HepG2 (cell line): ENCODE data around the gene EPB41L5. TPM values are rescaled to one million over a fixed set of nuclear protein-coding genes. Genes with fewer than 3 reads are reported as not detected.

Experiments used
- ZBTB2 ChIP-seq: sonication (generic); formaldehyde crosslinking; IDR thresholded peaks from 2 replicates; pipeline ENCODE4 v1.8.0; 2022; ENCODE audit warnings: low read depth, missing genetic modification reagents
- ZNF136 ChIP-seq: sonication (generic); formaldehyde crosslinking; IDR thresholded peaks from 2 replicates; pipeline ENCODE4 v1.8.1; 2022; ENCODE audit warnings: low read depth, mild to moderate bottlenecking, moderate library complexity, missing genetic modification reagents
- ZNF256 ChIP-seq: sonication (generic); formaldehyde crosslinking; conservative IDR thresholded peaks from 2 replicates; pipeline ENCODE4 v1.4.0; 2020; ENCODE audit warnings: missing genetic modification reagents
- ZNF318 ChIP-seq: sonication (generic); formaldehyde crosslinking; IDR thresholded peaks from 2 replicates; pipeline ENCODE4 v1.4.0; 2020; ENCODE audit warnings: mild to moderate bottlenecking, missing genetic modification reagents
- polyA plus RNA-seq, 8 experiments: library from polyadenylated mRNA; depleted of rRNA in 3 of 8; stranded (reverse) in 7 of 8; unstranded in 1 of 8; fragments of >200 nt; fragmentation: Illumina TruSeq in 4 of 8; extraction: Trizol in 4 of 8; gene quantifications; 2 replicates each; pipeline versions ENCODE4 v1.2.1 to v1.2.3, GENCODE V29; 2011 to 2016; ENCODE audit warnings: low read depth in 4 of 8, missing spikeins in 1 of 8, mixed read lengths in 1 of 8; ENCODE audit not compliant: insufficient read depth in 1 of 8
- total RNA-seq, 5 experiments: library from RNA; depleted of rRNA; stranded (reverse); fragments of >200 nt; fragmentation: Illumina TruSeq; extraction: Trizol; gene quantifications; 2 replicates each; pipeline ENCODE4 v1.2.3, GENCODE V29; 2016; ENCODE audit warnings: low read depth in 1 of 5

EPB41L5 gene
- total and polyA plus RNA-seq, 2 of the 13 experiments (the other 11 are each of a cell fraction or from before 2014, with no cell fraction given): 40.5 to 47.5 TPM

- TF ChIP-seq ZNF318 (CRISPR knock-in tag): no peak
- TF ChIP-seq ZNF136 (CRISPR knock-in tag): no peak
- no peak for TF ChIP-seq ZBTB2
- TF ChIP-seq ZNF256 (CRISPR knock-in tag): no peak
These were observed 110.2 kb downstream of the EPB41L5 start (continued) for GRCh38 chr2:120123090-120123489.
